Measurements from ENCODE around the gene ZDHHC21. TPM values are rescaled to one million over a fixed set of nuclear protein-coding genes. Genes with fewer than 3 reads are reported as not detected.

Gene ZDHHC21
- polyA plus RNA-seq, 3 donors = 0.34 to 2.0 (median 1.0) TPM

DNA sequence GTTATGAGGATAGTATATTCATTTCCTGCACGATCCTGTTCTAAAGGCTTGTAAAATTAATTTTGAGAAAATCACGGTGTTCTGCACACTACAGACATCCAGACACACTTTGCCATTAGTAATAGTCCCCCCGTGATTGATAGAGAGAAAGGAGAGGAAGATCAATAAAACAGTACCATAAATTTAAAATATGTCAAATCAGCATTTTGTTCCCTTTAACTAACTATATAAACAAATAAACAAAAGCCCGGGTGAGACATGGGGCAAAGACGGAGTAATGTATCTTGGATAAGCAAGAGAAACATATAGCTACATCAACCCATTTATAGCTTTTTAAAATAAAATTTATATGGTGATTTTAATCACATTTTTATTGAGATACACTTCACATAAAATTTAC is 39.9 kb upstream of the ZDHHC21 start:
- no peaks in the 10 kb centered on the region for H3K4me1 ChIP-seq (ENCODE audit: control insufficient read depth in 1 of 2, insufficient read depth in 2 of 2, low read length in 2 of 2)
- H3K4me3 ChIP-seq (replicated peaks in 1 of 3; ENCODE audit: low read depth in 2 of 3, low read length in 3 of 3) = no peak overlapping the region
- intact Hi-C loops (cut with micrococcal nuclease) = no loop called here
- TF ChIP-seq, protein P1, sequence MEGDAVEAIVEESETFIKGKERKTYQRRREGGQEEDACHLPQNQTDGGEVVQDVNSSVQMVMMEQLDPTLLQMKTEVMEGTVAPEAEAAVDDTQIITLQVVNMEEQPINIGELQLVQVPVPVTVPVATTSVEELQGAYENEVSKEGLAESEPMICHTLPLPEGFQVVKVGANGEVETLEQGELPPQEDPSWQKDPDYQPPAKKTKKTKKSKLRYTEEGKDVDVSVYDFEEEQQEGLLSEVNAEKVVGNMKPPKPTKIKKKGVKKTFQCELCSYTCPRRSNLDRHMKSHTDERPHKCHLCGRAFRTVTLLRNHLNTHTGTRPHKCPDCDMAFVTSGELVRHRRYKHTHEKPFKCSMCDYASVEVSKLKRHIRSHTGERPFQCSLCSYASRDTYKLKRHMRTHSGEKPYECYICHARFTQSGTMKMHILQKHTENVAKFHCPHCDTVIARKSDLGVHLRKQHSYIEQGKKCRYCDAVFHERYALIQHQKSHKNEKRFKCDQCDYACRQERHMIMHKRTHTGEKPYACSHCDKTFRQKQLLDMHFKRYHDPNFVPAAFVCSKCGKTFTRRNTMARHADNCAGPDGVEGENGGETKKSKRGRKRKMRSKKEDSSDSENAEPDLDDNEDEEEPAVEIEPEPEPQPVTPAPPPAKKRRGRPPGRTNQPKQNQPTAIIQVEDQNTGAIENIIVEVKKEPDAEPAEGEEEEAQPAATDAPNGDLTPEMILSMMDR (IDR thresholded peaks at IDR 0.05) = no peak
- H3K27me3 Mint-ChIP-seq (ENCODE audit: low read depth in 3 of 3) = peaks cover 2 to 4% (median 4%) of the 10 kb centered on the region in 3 donors
- no peaks in the 10 kb centered on the region for H3K27me3 ChIP-seq (ENCODE audit: control insufficient read depth in 2 of 2, insufficient read depth in 2 of 2, low read length in 2 of 2)
- H3K27ac ChIP-seq (ENCODE audit: low read depth in 1 of 2, low read length in 2 of 2) = no peak overlapping the region
- H3K36me3 Mint-ChIP-seq = no peaks in the 10 kb centered on the region
- no peak for DNase-seq
- H3K79me2 ChIP-seq (ENCODE audit: insufficient read depth, low read length) = no peaks in the 10 kb centered on the region
- no peaks in the 10 kb centered on the region for H4K20me1 ChIP-seq (ENCODE audit: insufficient read depth, low read length)
- no peak overlapping the region for H3K4me2 ChIP-seq (replicated peaks; ENCODE audit: extremely low read depth, low read length, poor library complexity, severe bottlenecking)
- H3K9ac ChIP-seq (ENCODE audit: insufficient read depth, low read length, poor library complexity, severe bottlenecking) = no peak overlapping the region
- no peaks in the 10 kb centered on the region for H3K9me3 ChIP-seq (replicated peaks in 1 of 2; ENCODE audit: control insufficient read depth in 1 of 2, insufficient read depth in 1 of 2, low read length in 2 of 2)
- H3K9me3 Mint-ChIP-seq = peaks cover 0 to 4% (median 4%) of the 10 kb centered on the region in 7 donors
- H3K4me1 Mint-ChIP-seq = no peaks in the 10 kb centered on the region
- H3K4me3 Mint-ChIP-seq = no peak overlapping the region
- no peak overlapping the region for H2AFZ ChIP-seq (ENCODE audit: insufficient read depth, low read depth, low read length, poor library complexity, severe bottlenecking)
- no peaks in the 10 kb centered on the region for H3K36me3 ChIP-seq (replicated peaks in 1 of 2; ENCODE audit: control insufficient read depth in 1 of 2, insufficient read depth in 2 of 2, low read length in 2 of 2)
- no peak overlapping the region for H3K27ac Mint-ChIP-seq
- WGBS (ENCODE audit: insufficient coverage) = no CpG with 5 or more reads among the region's 5 CpGs

DNA sequence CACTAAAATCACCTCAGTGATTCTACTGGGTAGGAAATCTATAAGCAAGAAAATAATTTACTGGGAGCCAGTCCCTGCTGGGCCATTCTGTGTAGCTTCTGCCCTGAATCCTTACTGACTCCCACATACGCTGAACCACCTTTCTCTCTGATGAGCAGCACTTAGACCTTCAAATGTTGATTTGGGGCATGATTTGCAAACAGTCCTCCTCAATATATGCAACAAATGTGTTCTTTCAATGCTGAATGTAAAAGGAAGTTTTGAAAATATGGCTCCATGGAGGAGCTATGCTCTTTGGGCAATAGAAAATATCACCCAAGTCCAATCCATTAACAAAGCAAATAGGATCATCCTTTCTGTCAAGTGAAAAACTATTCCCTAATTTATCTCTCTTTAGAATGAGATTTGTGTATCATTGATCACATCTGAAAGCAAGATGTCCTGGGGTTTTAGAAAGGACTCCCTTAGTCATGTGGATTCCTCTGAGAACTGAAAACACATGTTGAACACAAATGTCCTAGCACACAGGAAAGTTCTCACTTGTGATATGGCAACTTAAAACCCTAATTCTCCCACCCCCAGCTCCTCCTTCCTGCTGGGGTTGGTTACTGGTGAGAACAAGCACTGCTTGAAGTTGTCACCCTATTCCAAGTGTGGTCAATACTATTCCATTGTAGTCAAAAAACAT is 38.2 kb upstream of the ZDHHC21 start:
- no CpG with 5 or more reads among the region's 1 CpG for WGBS (ENCODE audit: insufficient coverage)
- Histone ChIP-seq H3K9me3 (replicated peaks in 1 of 2; ENCODE audit: control insufficient read depth in 1 of 2, insufficient read depth in 1 of 2, low read length in 2 of 2) (no peaks in the 10 kb centered on the region), H3K36me3 (replicated peaks in 1 of 2; ENCODE audit: control insufficient read depth in 1 of 2, insufficient read depth in 2 of 2, low read length in 2 of 2) (no peaks in the 10 kb centered on the region), H3K4me1 (ENCODE audit: control insufficient read depth in 1 of 2, insufficient read depth in 2 of 2, low read length in 2 of 2) (no peaks in the 10 kb centered on the region), H3K9ac (ENCODE audit: insufficient read depth, low read length, poor library complexity, severe bottlenecking) (no peak overlapping the region), H4K20me1 (ENCODE audit: insufficient read depth, low read length) (no peaks in the 10 kb centered on the region), H2AFZ (ENCODE audit: insufficient read depth, low read depth, low read length, poor library complexity, severe bottlenecking) (no peak overlapping the region), H3K79me2 (ENCODE audit: insufficient read depth, low read length) (no peaks in the 10 kb centered on the region), H3K4me2 (replicated peaks; ENCODE audit: extremely low read depth, low read length, poor library complexity, severe bottlenecking) (no peak overlapping the region), H3K4me3 (replicated peaks in 1 of 3; ENCODE audit: low read depth in 2 of 3, low read length in 3 of 3) (no peak overlapping the region), H3K27me3 (ENCODE audit: control insufficient read depth in 2 of 2, insufficient read depth in 2 of 2, low read length in 2 of 2) (no peaks in the 10 kb centered on the region), H3K27ac (ENCODE audit: low read depth in 1 of 2, low read length in 2 of 2) (no peak overlapping the region)
- TF ChIP-seq, protein P1 (IDR thresholded peaks at IDR 0.05) = no peak
- no peak overlapping the region for H3K27ac Mint-ChIP-seq
- no peaks in the 10 kb centered on the region for H3K4me1 Mint-ChIP-seq
- intact Hi-C loops (cut with micrococcal nuclease) = no loop called here
- DNase-seq = no peak
- no peaks in the 10 kb centered on the region for H3K36me3 Mint-ChIP-seq
- H3K9me3 Mint-ChIP-seq = peaks cover 0 to 4% (median 4%) of the 10 kb centered on the region in 7 donors
- peaks cover 0 to 4% (median 2%) of the 10 kb centered on the region in 3 donors for H3K27me3 Mint-ChIP-seq (ENCODE audit: low read depth in 3 of 3)
- no peak overlapping the region for H3K4me3 Mint-ChIP-seq

Measured in CD14-positive monocyte (primary cell).